ENCODE data around the gene FARP1.

GRCh38 chr13:98213354-98213753 lies 70.5 kb downstream of the FARP1 start:
- TF ChIP-seq CTCF (IDR thresholded peaks at IDR 0.05), result no peak
- TF ChIP-seq POLR2A (IDR thresholded peaks at IDR 0.05), result no peak

Measured in body of pancreas (tissue), 4 donors.